ENCODE data around the gene S1PR5. TPM values are rescaled to one million over a fixed set of nuclear protein-coding genes. Genes with fewer than 3 reads are reported as not detected.

The S1PR5 gene
- total RNA-seq, 1 experiment from 2014 or later, result 4.4 TPM

- RAD21 ChIA-PET (ENCODE audit: low non-redundant PET in 1 of 2, low total read pairs in 2 of 2, uncharacterized antibody in 2 of 2, unreplicated experiment in 2 of 2), result interaction anchor here in 1 of 2 experiments (0.6 kb wide), 1 partner anchor 103 kb away, joined by 3 read pairs; no protein-coding TSS in a partner anchor
- H4K20me1 ChIP-seq (ENCODE audit: insufficient read depth), result no peaks in the 10 kb centered on the region
- TF ChIP-seq YY1 (IDR thresholded peaks at IDR 0.05; ENCODE audit: extremely low read depth, insufficient replicate concordance, low read depth, low read length) (no peak), ZNF274 (IDR thresholded peaks at IDR 0.05; ENCODE audit: low read depth, low read length) (no peak)
- H3K4me3 ChIP-seq (replicated peaks in 1 of 2; ENCODE audit: low read depth in 1 of 2, low read length in 2 of 2), result no peak overlapping the region
- H2AFZ ChIP-seq (ENCODE audit: low read depth, low read length, poor library complexity, severe bottlenecking), result no peak overlapping the region
- CTCF ChIA-PET, result interaction anchor here (0.9 kb wide), 1 partner anchor 8 kb away, joined by 5 read pairs; no protein-coding TSS in a partner anchor
- no peak overlapping the region for H3K27ac ChIP-seq (ENCODE audit: low read depth, low read length)
- no peaks in the 10 kb centered on the region; a peak in 1 of 4 replicates for H3K9me3 ChIP-seq (ENCODE audit: control insufficient read depth in 1 of 2, insufficient read depth in 1 of 2, low read depth in 1 of 2, low read length in 2 of 2)
- no peaks in the 10 kb centered on the region for H3K79me2 ChIP-seq (ENCODE audit: insufficient read depth, low read length)
- intact Hi-C loops (cut with micrococcal nuclease), result no loop called here
- H3K9me2 ChIP-seq (ENCODE audit: insufficient read depth), result no peaks in the 10 kb centered on the region
- DNase-seq (ENCODE audit: low read depth, low spot score) (no peak), ATAC-seq (no peak)
- H3K9ac ChIP-seq (ENCODE audit: low read length), result no peak overlapping the region
- no peak overlapping the region for H3K4me2 ChIP-seq (ENCODE audit: low read length)
- H3K36me3 ChIP-seq (ENCODE audit: control insufficient read depth in 1 of 2, insufficient read depth in 2 of 2, low read length in 2 of 2), result no peaks in the 10 kb centered on the region
- H3K27me3 ChIP-seq (ENCODE audit: insufficient read depth, low read length), result no peaks in the 10 kb centered on the region
- POLR2A ChIA-PET, result no interaction called here
- H3K4me1 ChIP-seq (ENCODE audit: control insufficient read depth in 1 of 2, insufficient read depth in 2 of 2, low read length in 2 of 2), result no peaks in the 10 kb centered on the region
- BruUV-seq (replicated peaks), result no TSS peak
Observed at GRCh38 chr19:10535613-10536012, 18.4 kb upstream of the S1PR5 start.

GRCh38 chr19:10533646-10534386, 16.6 kb upstream of the S1PR5 start:
- CTCF ChIA-PET, result no interaction called here
- TF ChIP-seq SRF (IDR thresholded peaks at IDR 0.05; ENCODE audit: low read depth) (no peak), MAX (IDR thresholded peaks at IDR 0.05) (no peak), EGR1 (IDR thresholded peaks at IDR 0.05; ENCODE audit: low read depth) (no peak), EZH2phosphoT487 (IDR thresholded peaks at IDR 0.05; ENCODE audit: borderline replicate concordance) (no peak), JUND (IDR thresholded peaks at IDR 0.05) (no peak), CTCF (IDR thresholded peaks at IDR 0.05 in 2 of 3, conservative IDR thresholded peaks at IDR 0.05 in 1 of 3; ENCODE audit: borderline replicate concordance in 1 of 3, insufficient read depth in 1 of 3, low read depth in 2 of 3, low read length in 2 of 3) (no peak), SP1 (IDR thresholded peaks at IDR 0.05; ENCODE audit: low read depth) (no peak), ZBTB33 (IDR thresholded peaks at IDR 0.05; ENCODE audit: extremely low read depth, insufficient replicate concordance, low read length) (no peak), CEBPB (IDR thresholded peaks at IDR 0.05; ENCODE audit: low read depth) (no peak), EZH2 (IDR thresholded peaks at IDR 0.05) (no peak), TCF7L2 (IDR thresholded peaks at IDR 0.05; ENCODE audit: borderline replicate concordance, extremely low read depth, insufficient read depth, insufficient read length) (no peak)
- Histone ChIP-seq H3K9ac (ENCODE audit: low read length) (no peak overlapping the region), H3K9me3 (ENCODE audit: control insufficient read depth in 1 of 2, insufficient read depth in 1 of 2, low read depth in 1 of 2, low read length in 2 of 2) (no peaks in the 10 kb centered on the region; a peak in 1 of 4 replicates), H3K36me3 (ENCODE audit: control insufficient read depth in 1 of 2, insufficient read depth in 2 of 2, low read length in 2 of 2) (no peaks in the 10 kb centered on the region), H3K27me3 (ENCODE audit: insufficient read depth, low read length) (no peaks in the 10 kb centered on the region), H3K27ac (ENCODE audit: low read depth, low read length) (no peak overlapping the region), H3K4me3 (replicated peaks in 1 of 2; ENCODE audit: low read depth in 1 of 2, low read length in 2 of 2) (no peak overlapping the region), H3K4me1 (ENCODE audit: control insufficient read depth in 1 of 2, insufficient read depth in 2 of 2, low read length in 2 of 2) (no peaks in the 10 kb centered on the region), H4K20me1 (ENCODE audit: insufficient read depth) (no peaks in the 10 kb centered on the region), H3K4me2 (ENCODE audit: low read length) (no peak overlapping the region), H3K79me2 (ENCODE audit: insufficient read depth, low read length) (no peaks in the 10 kb centered on the region), H3K9me2 (ENCODE audit: insufficient read depth) (no peaks in the 10 kb centered on the region), H2AFZ (ENCODE audit: low read depth, low read length, poor library complexity, severe bottlenecking) (no peak overlapping the region)
- BruUV-seq (replicated peaks), result no TSS peak
- POLR2A ChIA-PET, result no interaction called here
- RAD21 ChIA-PET (ENCODE audit: low non-redundant PET in 1 of 2, low total read pairs in 2 of 2, uncharacterized antibody in 2 of 2, unreplicated experiment in 2 of 2), result no interaction called here
- intact Hi-C loops (cut with micrococcal nuclease), result no loop called here
- ATAC-seq, result no peak
- no peak for DNase-seq (ENCODE audit: low read depth, low spot score)

Measured in HCT116 (cell line).